EL (cell line): Measurements from ENCODE around the gene XAB2.
"Not testable (repeated sequence)": the region's sequence is repeated elsewhere in the genome, so short reads cannot be mapped to it uniquely, and the experiment has no call there.

Experiments
- DNase-seq: peaks from one replicate; pipeline ENCODE4 v3.0.0-alpha.2; 2016

XAB2 gene

GRCh38 chr19:7648265-7649014 lies 19.1 kb upstream of the XAB2 start:
- DNase-seq = no peak

GRCh38 chr19:7647156-7647555 lies 17.8 kb upstream of the XAB2 start:
- no peak for DNase-seq

- no peak for DNase-seq
Observed at GRCh38 chr19:7646426-7646700, 17.0 kb upstream of the XAB2 start.

GRCh38 chr19:7645656-7646425 lies 16.5 kb upstream of the XAB2 start:
- no peak for DNase-seq

- DNase-seq = no peak
Observed at GRCh38 chr19:7645163-7645562, 15.8 kb upstream of the XAB2 start.

- DNase-seq = no peak
Observed at GRCh38 chr19:7644550-7644877, 15.2 kb upstream of the XAB2 start.

- not testable (repeated sequence) for DNase-seq
Observed at GRCh38 chr19:7643629-7644549, 14.5 kb upstream of the XAB2 start.

- DNase-seq = no peak
Observed at GRCh38 chr19:7643031-7643415, 13.7 kb upstream of the XAB2 start.

GRCh38 chr19:7642295-7643030 lies 13.1 kb upstream of the XAB2 start:
- DNase-seq = no peak

- DNase-seq = no peak
Observed at GRCh38 chr19:7641290-7642276, 12.2 kb upstream of the XAB2 start.

GRCh38 chr19:7640803-7641202 lies 11.5 kb upstream of the XAB2 start:
- no peak for DNase-seq

- no peak for DNase-seq
Observed at GRCh38 chr19:7639863-7640348, 10.6 kb upstream of the XAB2 start.

- DNase-seq = no peak
Observed at GRCh38 chr19:7638802-7639465, 9.6 kb upstream of the XAB2 start.

- DNase-seq = no peak
Observed at GRCh38 chr19:7637374-7638256, 8.3 kb upstream of the XAB2 start.

GRCh38 chr19:7636691-7637373 lies 7.5 kb upstream of the XAB2 start, which contains the start of gene STXBP2:
Gene STXBP2 (plus strand): TSS chr19:7637110. CDS start chr19:7637150, 40 bp downstream.
- DNase-seq = peak; percentile 38

- no peak for DNase-seq
Observed at GRCh38 chr19:7636317-7636690, 7.0 kb upstream of the XAB2 start.

GRCh38 chr19:7635670-7636069 lies 6.3 kb upstream of the XAB2 start:
- no peak for DNase-seq

GRCh38 chr19:7633698-7634097 lies 4.4 kb upstream of the XAB2 start, which contains the start of gene PCP2:
Gene PCP2 (minus strand): TSS chr19:7633719. CDS start chr19:7633457, 262 bp downstream.
- DNase-seq = no peak
